Stimulated activated CD4-positive, alpha-beta T cell treated with anti-CD3 and anti-CD28 coated beads, Interleukin-2, amount 100 ng/mL, for 48 hours (primary cell): ENCODE data around the gene GPR52.

Source experiments
- DNase-seq, 2 donors: peaks; one replicate each; pipeline ENCODE4 v3.0.0-alpha.2; 2020

The GPR52 gene

GRCh38 chr1:174469052-174469451 is 21.3 kb downstream of the GPR52 start:
- DNase-seq: no peak

GRCh38 chr1:174469687-174470086 is 21.9 kb downstream of the GPR52 start:
- DNase-seq: no peak

GRCh38 chr1:174479281-174479680 is 31.5 kb downstream of the GPR52 start:
- DNase-seq: no peak

GRCh38 chr1:174480324-174480723 is 32.6 kb downstream of the GPR52 start:
- DNase-seq: no peak

- DNase-seq: no peak
These were observed 43.8 kb downstream of the GPR52 start for GRCh38 chr1:174491606-174492005.

- no peak for DNase-seq
These were observed 49.7 kb downstream of the GPR52 start for GRCh38 chr1:174497478-174497877.
